Esophagus squamous epithelium (tissue), 4 donors: ENCODE data around the gene RPEL1.

Experiments
- CTCF ChIP-seq, 6 experiments: fragments of 450-650 bp in 4 of 6; fragments of 200-600 bp in 2 of 6; sonication (generic) in 2 of 6; IDR thresholded peaks; one replicate each; pipeline ENCODE4 v1.5.1; 2016 to 2019; ENCODE audit warnings: antibody characterized with exemption in 6 of 6, mild to moderate bottlenecking in 4 of 6, moderate library complexity in 4 of 6
- POLR2A ChIP-seq, 4 donors: fragments of 450-650 bp; IDR thresholded peaks; one replicate each; pipeline ENCODE4 v1.6.1; 2017; ENCODE audit warnings: antibody characterized with exemption in 4 of 4, mild to moderate bottlenecking in 4 of 4, moderate library complexity in 3 of 4

- TF ChIP-seq POLR2A (IDR thresholded peaks at IDR 0.05) (no peak), CTCF (IDR thresholded peaks at IDR 0.05) (no peak)
Measured at GRCh38 chr10:103203466-103203865, 42.2 kb upstream of the RPEL1 start.
